Measurements from ENCODE around the gene PTBP2.
"Not testable (repeated sequence)": the region's sequence is repeated elsewhere in the genome, so short reads cannot be mapped to it uniquely, and the experiment has no call there.

Gene PTBP2

DNA sequence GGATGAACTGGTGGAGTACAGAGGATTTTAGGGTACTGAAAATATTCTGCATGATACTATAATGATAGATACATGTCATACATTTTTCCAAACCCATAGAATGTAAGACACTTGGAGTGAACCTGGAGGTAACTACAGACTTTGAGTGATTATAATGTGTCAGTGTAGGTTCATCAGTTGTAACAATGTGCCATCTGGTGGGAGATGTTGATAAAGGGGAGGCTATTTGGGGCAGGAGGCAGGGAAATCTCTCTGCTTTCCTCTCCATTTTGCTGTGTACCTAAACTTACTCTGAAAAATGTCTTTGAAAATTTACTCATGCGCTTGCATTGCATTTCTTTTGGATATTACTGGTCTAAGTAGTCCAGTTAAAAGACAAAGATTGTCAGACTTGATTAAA is 35.2 kb downstream of the PTBP2 start:
- Histone ChIP-seq H2BK120ac (ENCODE audit: low read depth, low read length) (no peak overlapping the region), H3K4me3 (ENCODE audit: low read length in 2 of 2) (no peak overlapping the region), H3K79me1 (ENCODE audit: low read depth, low read length) (peaks cover 5% of the 10 kb centered on the region), H3K27ac (replicated peaks; ENCODE audit: low read length) (no peak overlapping the region), H3K4me1 (ENCODE audit: control insufficient read depth in 2 of 2, insufficient read depth in 1 of 2, low read depth in 1 of 2, low read length in 2 of 2) (no peaks in the 10 kb centered on the region), H2BK15ac (ENCODE audit: low read length) (no peak overlapping the region), H3K4me2 (ENCODE audit: insufficient read depth, low read length, poor library complexity, severe bottlenecking) (no peak overlapping the region), H2AFZ (ENCODE audit: low read length) (no peak overlapping the region), H2BK5ac (ENCODE audit: low read length) (no peak overlapping the region), H3K9ac (ENCODE audit: low read depth, low read length, poor library complexity) (no peak overlapping the region), H4K8ac (ENCODE audit: low read depth, low read length) (no peak overlapping the region), H2AK5ac (ENCODE audit: low read depth, low read length) (no peak overlapping the region), H4K91ac (ENCODE audit: low read depth, low read length, poor library complexity) (no peak overlapping the region), H2BK12ac (ENCODE audit: low read length) (no peak overlapping the region), H3K14ac (ENCODE audit: low read length) (no peak overlapping the region), H3K36me3 (replicated peaks in 1 of 2; ENCODE audit: control insufficient read depth in 2 of 2, insufficient read depth in 2 of 2, low read length in 2 of 2) (peaks cover 22 to 97% of the 10 kb centered on the region in 2 donors), H3K9me3 (replicated peaks in 1 of 2; ENCODE audit: control insufficient read depth in 2 of 2, insufficient read depth in 1 of 2, low read depth in 1 of 2, low read length in 2 of 2) (peaks cover 14 to 94% of the 10 kb centered on the region in 2 donors), H3K27me3 (ENCODE audit: control insufficient read depth in 3 of 3, insufficient read depth in 3 of 3, low read depth in 1 of 3, low read length in 3 of 3) (no peaks in the 10 kb centered on the region), H3K18ac (ENCODE audit: low read length) (no peak overlapping the region), H3K23ac (ENCODE audit: low read depth, low read length, poor library complexity) (no peak overlapping the region), H3K4ac (ENCODE audit: low read length) (no peak overlapping the region)
- WGBS, 2 donors (ENCODE audit: extremely low coverage in 2 of 2, insufficient read length in 2 of 2, insufficient replicate concordance in 1 of 2), result no CpG with 5 or more reads among the region's 1 CpG
- no peak for DNase-seq (ENCODE audit: low spot score)

DNA sequence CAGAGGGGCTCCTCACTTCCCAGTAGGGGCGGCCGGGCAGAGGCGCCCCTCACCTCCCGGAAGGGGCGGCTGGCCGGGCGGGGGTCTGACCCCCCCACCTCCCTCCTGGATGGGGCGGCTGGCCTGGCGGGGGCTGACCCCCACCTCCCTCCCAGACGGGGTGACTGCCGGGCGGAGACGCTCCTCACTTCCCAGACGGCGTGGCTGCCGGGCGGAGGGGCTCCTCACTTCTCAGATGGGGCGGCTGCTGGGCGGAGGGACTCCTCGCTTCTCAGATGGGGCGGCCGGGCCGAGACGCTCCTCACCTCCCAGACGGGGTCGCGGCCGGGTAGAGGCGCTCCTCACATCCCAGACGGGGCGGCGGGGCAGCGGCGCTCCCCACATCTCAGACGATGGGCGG is 41.0 kb downstream of the PTBP2 start:
- H3K4ac ChIP-seq (ENCODE audit: low read length); H2AFZ ChIP-seq (ENCODE audit: low read length); H3K4me1 ChIP-seq (ENCODE audit: control insufficient read depth in 2 of 2, insufficient read depth in 1 of 2, low read depth in 1 of 2, low read length in 2 of 2); H4K8ac ChIP-seq (ENCODE audit: low read depth, low read length); H3K23ac ChIP-seq (ENCODE audit: low read depth, low read length, poor library complexity); H2BK5ac ChIP-seq (ENCODE audit: low read length); H3K79me1 ChIP-seq (ENCODE audit: low read depth, low read length); H2BK120ac ChIP-seq (ENCODE audit: low read depth, low read length); H3K14ac ChIP-seq (ENCODE audit: low read length); H3K9ac ChIP-seq (ENCODE audit: low read depth, low read length, poor library complexity); H3K4me3 ChIP-seq (ENCODE audit: low read length in 2 of 2); H4K91ac ChIP-seq (ENCODE audit: low read depth, low read length, poor library complexity); H2BK12ac ChIP-seq (ENCODE audit: low read length); DNase-seq (ENCODE audit: low spot score); H3K4me2 ChIP-seq (ENCODE audit: insufficient read depth, low read length, poor library complexity, severe bottlenecking); H2AK5ac ChIP-seq (ENCODE audit: low read depth, low read length); H3K18ac ChIP-seq (ENCODE audit: low read length); H3K27ac ChIP-seq (replicated peaks; ENCODE audit: low read length); H2BK15ac ChIP-seq (ENCODE audit: low read length); H3K27me3 ChIP-seq (ENCODE audit: control insufficient read depth in 3 of 3, insufficient read depth in 3 of 3, low read depth in 1 of 3, low read length in 3 of 3): not testable (repeated sequence)
- peaks cover 2 to 62% of the 10 kb centered on the region in 2 donors for H3K9me3 ChIP-seq (replicated peaks in 1 of 2; ENCODE audit: control insufficient read depth in 2 of 2, insufficient read depth in 1 of 2, low read depth in 1 of 2, low read length in 2 of 2)
- no CpG with 5 or more reads among the region's 36 CpGs for WGBS, 2 donors (ENCODE audit: extremely low coverage in 2 of 2, insufficient read length in 2 of 2, insufficient replicate concordance in 1 of 2)
- H3K36me3 ChIP-seq (replicated peaks in 1 of 2; ENCODE audit: control insufficient read depth in 2 of 2, insufficient read depth in 2 of 2, low read length in 2 of 2), result peaks cover 3 to 79% of the 10 kb centered on the region in 2 donors

DNA sequence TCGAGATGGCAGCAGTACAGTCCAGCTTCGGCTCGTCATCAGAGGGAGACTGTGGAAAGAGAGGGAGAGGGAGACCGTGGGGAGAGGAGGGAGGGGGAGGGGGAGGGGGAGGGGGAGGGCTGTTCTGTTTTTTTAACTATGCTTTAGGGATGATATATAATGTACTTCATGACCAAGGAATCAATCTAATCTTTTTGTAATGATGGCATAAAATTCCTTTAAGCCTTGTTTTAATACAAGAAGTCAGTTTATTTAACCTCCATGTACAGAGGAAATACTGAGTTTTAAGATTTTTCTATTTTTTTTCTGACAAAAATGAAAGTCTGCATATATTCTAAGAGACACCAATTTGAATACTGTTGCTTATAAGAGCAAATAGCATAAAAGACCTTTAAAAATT is 41.9 kb downstream of the PTBP2 start:
- H4K91ac ChIP-seq (ENCODE audit: low read depth, low read length, poor library complexity), result no peak overlapping the region
- DNase-seq (ENCODE audit: low spot score), result no peak
- no CpG with 5 or more reads among the region's 4 CpGs for WGBS, 2 donors (ENCODE audit: extremely low coverage in 2 of 2, insufficient read length in 2 of 2, insufficient replicate concordance in 1 of 2)
- H2AK5ac ChIP-seq (ENCODE audit: low read depth, low read length), result no peak overlapping the region
- no peak overlapping the region for H3K4me2 ChIP-seq (ENCODE audit: insufficient read depth, low read length, poor library complexity, severe bottlenecking)
- no peak overlapping the region for H3K14ac ChIP-seq (ENCODE audit: low read length)
- no peak overlapping the region for H2AFZ ChIP-seq (ENCODE audit: low read length)
- H3K4me3 ChIP-seq (ENCODE audit: low read length in 2 of 2), result no peak overlapping the region
- no peak overlapping the region for H3K23ac ChIP-seq (ENCODE audit: low read depth, low read length, poor library complexity)
- no peak overlapping the region for H2BK120ac ChIP-seq (ENCODE audit: low read depth, low read length)
- H3K4me1 ChIP-seq (ENCODE audit: control insufficient read depth in 2 of 2, insufficient read depth in 1 of 2, low read depth in 1 of 2, low read length in 2 of 2), result no peaks in the 10 kb centered on the region
- H3K4ac ChIP-seq (ENCODE audit: low read length), result no peak overlapping the region
- no peak overlapping the region for H4K8ac ChIP-seq (ENCODE audit: low read depth, low read length)
- no peak overlapping the region for H2BK12ac ChIP-seq (ENCODE audit: low read length)
- no peak overlapping the region for H3K27ac ChIP-seq (replicated peaks; ENCODE audit: low read length)
- no peak overlapping the region for H3K9ac ChIP-seq (ENCODE audit: low read depth, low read length, poor library complexity)
- H3K27me3 ChIP-seq (ENCODE audit: control insufficient read depth in 3 of 3, insufficient read depth in 3 of 3, low read depth in 1 of 3, low read length in 3 of 3), result no peaks in the 10 kb centered on the region
- peaks cover 2 to 54% of the 10 kb centered on the region in 2 donors for H3K9me3 ChIP-seq (replicated peaks in 1 of 2; ENCODE audit: control insufficient read depth in 2 of 2, insufficient read depth in 1 of 2, low read depth in 1 of 2, low read length in 2 of 2)
- no peak overlapping the region for H3K18ac ChIP-seq (ENCODE audit: low read length)
- H3K36me3 ChIP-seq (replicated peaks in 1 of 2; ENCODE audit: control insufficient read depth in 2 of 2, insufficient read depth in 2 of 2, low read length in 2 of 2), result peaks cover 3 to 78% of the 10 kb centered on the region in 2 donors
- no peaks in the 10 kb centered on the region for H3K79me1 ChIP-seq (ENCODE audit: low read depth, low read length)
- H2BK5ac ChIP-seq (ENCODE audit: low read length), result no peak overlapping the region
- H2BK15ac ChIP-seq (ENCODE audit: low read length), result no peak overlapping the region

DNA sequence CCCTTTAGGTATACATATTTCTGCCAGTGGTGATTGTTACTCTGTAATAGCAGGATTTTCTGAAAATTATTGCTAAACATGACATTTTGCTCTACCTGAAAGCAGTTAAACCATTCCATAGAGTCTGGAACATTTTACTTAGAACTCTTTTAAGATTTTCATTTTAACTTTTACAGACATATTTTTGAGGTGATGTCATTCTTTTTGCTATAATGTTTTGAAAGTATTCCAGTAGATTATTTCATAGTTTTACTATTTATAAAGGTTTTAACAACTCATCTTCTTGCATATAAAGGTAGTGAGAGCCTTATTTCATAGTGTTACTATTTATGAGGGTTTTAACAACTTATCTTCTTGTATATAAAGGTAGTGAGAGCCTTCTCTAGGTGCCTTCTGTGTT is 42.9 kb downstream of the PTBP2 start:
- Histone ChIP-seq H4K8ac (ENCODE audit: low read depth, low read length) (no peak overlapping the region), H3K9ac (ENCODE audit: low read depth, low read length, poor library complexity) (no peak overlapping the region), H3K14ac (ENCODE audit: low read length) (no peak overlapping the region), H3K27ac (replicated peaks; ENCODE audit: low read length) (no peak overlapping the region), H2AK5ac (ENCODE audit: low read depth, low read length) (no peak overlapping the region), H2BK120ac (ENCODE audit: low read depth, low read length) (no peak overlapping the region), H3K9me3 (replicated peaks in 1 of 2; ENCODE audit: control insufficient read depth in 2 of 2, insufficient read depth in 1 of 2, low read depth in 1 of 2, low read length in 2 of 2) (peaks cover 2 to 45% of the 10 kb centered on the region in 2 donors), H3K4ac (ENCODE audit: low read length) (no peak overlapping the region), H3K27me3 (ENCODE audit: control insufficient read depth in 3 of 3, insufficient read depth in 3 of 3, low read depth in 1 of 3, low read length in 3 of 3) (no peaks in the 10 kb centered on the region), H2AFZ (ENCODE audit: low read length) (no peak overlapping the region), H4K91ac (ENCODE audit: low read depth, low read length, poor library complexity) (no peak overlapping the region), H3K36me3 (replicated peaks in 1 of 2; ENCODE audit: control insufficient read depth in 2 of 2, insufficient read depth in 2 of 2, low read length in 2 of 2) (peaks cover 3 to 78% of the 10 kb centered on the region in 2 donors), H3K4me1 (ENCODE audit: control insufficient read depth in 2 of 2, insufficient read depth in 1 of 2, low read depth in 1 of 2, low read length in 2 of 2) (no peaks in the 10 kb centered on the region), H3K23ac (ENCODE audit: low read depth, low read length, poor library complexity) (no peak overlapping the region), H3K4me3 (ENCODE audit: low read length in 2 of 2) (no peak overlapping the region), H2BK15ac (ENCODE audit: low read length) (no peak overlapping the region), H3K18ac (ENCODE audit: low read length) (no peak overlapping the region), H2BK5ac (ENCODE audit: low read length) (no peak overlapping the region), H2BK12ac (ENCODE audit: low read length) (no peak overlapping the region), H3K4me2 (ENCODE audit: insufficient read depth, low read length, poor library complexity, severe bottlenecking) (no peak overlapping the region), H3K79me1 (ENCODE audit: low read depth, low read length) (no peaks in the 10 kb centered on the region)
- DNase-seq (ENCODE audit: low spot score), result no peak

All from neuronal stem cell (in vitro differentiated cells).